Measurements from ENCODE around the gene SLC2A11.
"Not testable (repeated sequence)": the region's sequence is repeated elsewhere in the genome, so short reads cannot be mapped to it uniquely, and the experiment has no call there.

SLC2A11 gene

DNA sequence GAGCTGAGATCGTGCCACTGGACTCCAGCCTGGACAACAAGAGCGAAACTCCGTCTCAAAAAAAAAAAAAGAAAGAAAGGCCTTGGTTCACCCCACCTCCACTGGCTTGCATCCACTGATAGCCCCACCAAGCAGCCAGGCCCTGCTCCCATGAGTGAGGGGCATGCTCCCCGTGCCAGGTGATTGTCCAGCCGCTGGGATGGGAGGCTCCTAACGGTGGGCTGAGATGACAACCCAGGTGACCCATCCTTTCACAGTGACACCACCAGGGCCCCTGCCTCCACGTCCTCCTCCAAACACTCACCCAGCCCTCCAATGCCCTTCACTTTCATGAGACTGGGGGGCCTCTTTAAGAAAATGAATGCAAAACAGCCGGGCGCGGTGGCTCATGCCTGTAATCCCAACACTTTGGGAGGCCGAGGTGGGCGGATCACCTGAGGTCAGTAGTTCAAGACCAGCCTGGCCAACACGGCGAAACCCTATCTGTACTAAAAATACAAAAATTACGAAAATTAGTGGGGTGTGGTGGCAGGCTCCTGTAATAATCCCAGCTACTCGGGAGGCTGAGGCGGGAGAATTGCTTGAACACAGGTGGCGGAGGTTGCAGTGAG, 10.3 kb upstream of the SLC2A11 start:
- DNase-seq (ENCODE audit: low read depth, low spot score) = no peak

DNA sequence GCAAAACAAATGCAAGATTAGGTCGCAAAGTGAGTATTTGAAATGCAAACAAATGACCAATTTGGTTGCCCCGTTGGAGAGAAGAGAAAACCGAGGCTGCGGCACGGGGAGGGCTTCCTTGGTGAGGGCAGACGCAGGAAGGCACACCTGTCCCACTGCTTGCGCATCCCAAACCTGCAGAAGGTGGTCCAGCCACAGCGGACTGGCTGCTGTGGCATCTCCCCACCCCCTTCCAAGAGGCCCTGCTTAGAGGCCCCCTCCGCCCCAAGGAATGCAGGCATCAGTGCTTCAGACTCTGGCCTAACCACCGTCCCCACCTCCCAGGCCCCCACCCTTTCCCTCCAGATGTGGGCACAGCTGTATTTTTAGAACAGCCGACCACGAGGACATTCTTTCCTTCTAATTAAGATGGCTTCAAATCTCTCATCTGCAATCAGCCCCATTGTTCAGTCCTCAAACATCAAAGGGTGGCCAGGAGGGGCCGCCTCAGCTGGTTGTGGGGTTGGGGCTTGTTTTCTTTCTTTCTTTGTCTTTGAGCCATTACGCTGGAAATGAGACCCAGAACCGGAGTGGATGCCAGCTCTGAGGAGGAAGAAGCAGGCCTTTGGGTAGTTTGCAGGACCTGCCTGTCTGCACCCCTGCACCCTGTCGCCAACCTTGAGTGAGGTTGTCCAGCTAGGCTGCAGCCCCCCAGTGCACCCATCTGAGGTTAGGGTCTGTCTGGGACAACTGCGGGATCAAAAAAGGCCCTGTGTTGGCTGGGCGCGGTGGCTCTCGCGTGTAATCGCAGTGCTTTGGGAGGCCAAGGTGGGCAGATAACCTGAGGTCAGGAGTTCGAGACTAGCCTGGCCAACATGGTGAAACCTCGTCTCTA, 9.4 kb upstream of the SLC2A11 start:
- DNase-seq (ENCODE audit: low read depth, low spot score) = no peak

DNA sequence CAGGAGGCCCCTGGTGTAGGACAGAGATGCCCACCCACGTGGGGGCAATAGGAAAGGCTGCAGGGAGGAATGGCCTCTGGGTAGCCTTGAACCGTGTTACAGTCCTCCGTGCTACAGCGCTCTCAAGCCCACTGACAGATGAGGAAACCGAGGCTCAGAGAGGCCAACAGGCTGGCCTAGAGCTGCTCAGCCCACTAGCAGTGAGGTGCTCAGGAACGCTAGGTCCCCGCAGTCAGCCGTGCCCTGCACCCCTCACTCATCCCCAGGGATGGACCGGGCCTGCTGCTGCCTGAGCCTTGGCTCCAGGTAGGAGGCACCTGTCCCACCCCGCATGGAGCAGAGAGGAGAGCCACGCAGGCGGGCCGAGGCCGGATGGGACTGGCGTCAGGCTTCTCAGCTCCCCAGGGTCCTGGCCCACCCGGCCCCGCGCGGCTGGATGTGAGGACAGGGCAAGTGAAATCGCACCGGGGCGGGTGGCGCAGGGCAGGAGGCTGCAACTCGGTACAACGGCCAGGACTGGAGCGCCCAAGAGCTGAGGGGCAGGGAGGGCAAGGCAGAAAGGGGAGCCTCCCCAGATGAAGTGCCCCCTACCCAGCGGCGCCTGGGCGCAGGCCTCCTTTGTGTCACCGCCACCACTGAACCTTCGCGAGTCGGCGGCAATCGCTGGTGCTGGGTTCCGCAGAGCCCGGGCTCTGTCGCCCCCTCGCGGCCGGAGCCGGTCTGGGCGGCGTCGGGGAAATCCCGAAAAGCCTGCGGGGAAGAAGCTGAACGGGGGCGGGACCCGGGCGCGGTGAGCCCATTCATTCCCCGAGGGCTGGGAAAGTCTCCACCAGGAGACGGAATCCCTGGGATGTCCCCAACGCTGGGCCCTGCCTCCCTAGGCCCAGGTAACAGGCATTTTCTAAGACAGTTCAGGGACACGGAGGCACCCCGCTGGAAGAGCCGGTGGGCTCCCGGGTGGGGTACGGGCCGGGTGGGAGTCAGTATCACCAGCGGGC, 8.4 kb upstream of the SLC2A11 start:
- peak; percentile 72 for DNase-seq (ENCODE audit: low read depth, low spot score)

DNA sequence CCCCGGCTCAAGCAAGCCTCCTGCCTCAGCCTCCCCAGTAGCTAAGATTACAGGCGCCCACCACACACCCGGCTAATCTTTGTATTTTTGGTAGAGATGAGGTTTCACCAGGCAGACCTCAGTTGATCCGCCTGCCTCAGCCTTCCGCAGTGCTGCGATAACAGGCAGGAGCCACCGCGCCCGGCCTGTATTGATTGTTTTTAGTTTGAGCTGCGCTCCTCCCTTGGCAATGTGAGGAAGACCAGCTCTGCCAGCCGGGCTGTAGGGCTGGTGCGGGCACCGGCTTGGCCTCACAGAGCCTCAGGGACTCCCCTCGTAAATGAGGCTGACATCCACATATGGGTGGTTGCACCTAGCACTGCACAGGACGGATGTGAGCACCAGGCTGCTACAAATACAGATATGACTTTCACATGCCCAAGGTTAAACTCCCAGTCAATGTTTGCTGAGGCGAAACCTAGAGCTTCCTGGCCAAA, 7.5 kb upstream of the SLC2A11 start:
- no peak for DNase-seq (ENCODE audit: low read depth, low spot score)

DNA sequence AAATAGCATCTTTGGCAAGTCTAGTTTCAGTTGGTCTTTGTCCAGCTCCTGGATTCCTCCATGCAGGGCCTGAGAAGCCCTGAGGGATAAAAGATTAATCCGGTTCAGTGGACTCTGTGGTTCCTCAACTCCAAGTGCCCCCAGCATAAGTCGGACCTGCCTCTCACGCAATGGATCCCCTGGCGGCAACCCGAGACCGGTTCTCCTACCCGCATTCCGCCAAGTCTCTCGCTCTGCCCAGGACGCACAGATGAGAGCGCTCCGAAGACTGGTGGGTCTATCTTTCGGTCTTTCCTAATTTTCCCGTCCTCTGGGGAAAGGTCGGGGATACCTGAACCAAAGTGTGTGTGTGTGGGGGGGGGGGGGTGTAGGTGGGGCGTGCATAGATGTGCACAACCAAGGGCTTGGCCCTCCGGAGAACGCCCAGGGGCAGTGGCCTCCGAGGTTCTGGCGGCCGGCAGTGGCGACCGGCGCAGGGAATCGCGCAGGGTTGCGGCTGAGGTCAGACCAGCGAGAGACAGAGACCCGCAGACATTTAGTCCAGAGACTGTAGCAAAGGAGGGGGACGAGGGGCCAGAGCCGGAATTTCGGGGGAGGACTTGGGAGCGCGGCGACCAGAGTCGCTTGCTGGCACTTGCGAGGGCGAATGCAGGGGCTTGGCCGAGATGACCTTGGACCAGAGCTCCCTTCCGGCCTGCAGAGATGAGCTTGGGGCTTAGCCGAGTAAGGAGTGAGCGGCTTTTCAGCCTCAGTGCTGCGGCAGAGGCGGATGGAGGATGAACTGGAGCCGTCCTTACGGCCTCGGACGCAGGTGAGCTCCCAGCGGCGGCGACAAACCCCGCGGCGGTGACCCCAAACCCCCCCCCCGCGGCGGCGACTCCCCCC, 712 bp upstream of the SLC2A11 start:
- no peak for DNase-seq (ENCODE audit: low read depth, low spot score)

DNA sequence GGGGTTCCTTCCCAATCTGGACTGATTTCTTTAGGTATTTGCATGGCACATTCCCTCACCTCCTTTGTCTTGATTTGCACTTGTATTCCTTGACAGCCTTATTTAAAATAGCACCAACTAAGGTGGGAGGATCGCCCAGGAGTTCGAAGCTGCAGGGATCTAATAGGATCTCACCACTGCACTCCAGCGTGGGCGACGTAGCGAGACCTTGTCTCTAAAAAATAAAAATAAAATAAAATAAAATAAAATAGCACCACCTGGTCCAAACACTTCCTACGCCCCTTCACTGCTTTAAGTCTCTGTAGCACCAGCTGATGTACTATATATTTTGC, 775 bp downstream of the SLC2A11 start:
- DNase-seq (ENCODE audit: low read depth, low spot score) = no peak

DNA sequence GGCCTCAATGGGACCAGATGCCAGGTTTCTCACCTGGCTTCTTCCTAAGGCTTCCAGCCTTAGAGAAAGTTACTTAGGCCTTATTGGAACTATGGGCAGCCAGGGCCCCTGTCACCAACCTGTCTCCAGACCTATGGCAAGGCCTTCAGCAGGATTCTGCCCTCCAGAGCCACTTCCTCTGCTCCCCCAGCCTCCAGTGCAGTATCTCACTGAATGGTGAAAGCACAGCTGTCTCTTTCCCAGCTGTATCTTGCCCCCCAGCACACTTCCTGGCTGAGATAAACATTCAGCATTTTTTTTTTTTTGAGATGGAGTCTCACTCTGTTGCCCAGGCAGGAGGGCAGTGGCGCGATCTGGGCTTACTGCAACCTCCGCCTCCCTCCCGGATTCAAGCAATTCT, 1.5 kb downstream of the SLC2A11 start:
- DNase-seq (ENCODE audit: low read depth, low spot score) = no peak

DNA sequence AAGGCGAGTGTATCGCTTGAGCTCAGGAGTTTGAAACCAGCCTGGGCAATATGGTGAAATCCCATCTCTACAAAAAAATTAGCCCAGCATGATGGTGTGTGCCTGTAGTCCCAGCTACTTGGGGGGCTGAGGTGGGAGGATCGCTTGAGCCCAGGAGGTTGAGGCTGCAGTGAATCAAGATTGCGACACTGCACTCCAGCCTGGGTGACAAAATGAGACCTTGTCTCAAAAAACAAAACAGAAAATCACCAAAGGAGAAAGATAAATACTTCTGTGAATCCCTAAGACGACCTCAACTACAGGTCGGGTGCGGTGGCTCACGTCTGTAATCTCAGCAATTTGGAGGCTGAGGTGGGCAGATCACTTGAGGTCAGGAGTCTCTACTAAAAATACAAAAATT, 2.5 kb downstream of the SLC2A11 start:
- not testable (repeated sequence) for DNase-seq (ENCODE audit: low read depth, low spot score)

DNA sequence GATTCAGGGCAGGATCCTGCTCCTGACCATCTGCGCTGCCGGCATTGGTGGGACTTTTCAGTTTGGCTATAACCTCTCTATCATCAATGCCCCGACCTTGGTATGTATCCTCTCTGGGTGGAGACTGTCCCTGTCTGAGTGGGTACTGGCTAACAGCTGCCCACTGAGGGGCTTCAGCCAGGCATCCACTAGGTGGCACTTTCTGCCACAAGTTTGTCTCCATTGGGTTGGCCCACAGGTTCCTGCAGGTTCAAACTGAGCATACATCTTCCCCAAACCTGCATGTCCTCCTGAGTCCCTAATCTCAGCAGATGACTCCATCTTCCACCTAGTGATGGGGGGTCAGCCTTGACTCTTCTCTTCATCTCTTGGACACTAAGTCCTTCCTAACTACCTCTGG, 4.4 kb downstream of the SLC2A11 start:
- DNase-seq (ENCODE audit: low read depth, low spot score) = no peak

DNA sequence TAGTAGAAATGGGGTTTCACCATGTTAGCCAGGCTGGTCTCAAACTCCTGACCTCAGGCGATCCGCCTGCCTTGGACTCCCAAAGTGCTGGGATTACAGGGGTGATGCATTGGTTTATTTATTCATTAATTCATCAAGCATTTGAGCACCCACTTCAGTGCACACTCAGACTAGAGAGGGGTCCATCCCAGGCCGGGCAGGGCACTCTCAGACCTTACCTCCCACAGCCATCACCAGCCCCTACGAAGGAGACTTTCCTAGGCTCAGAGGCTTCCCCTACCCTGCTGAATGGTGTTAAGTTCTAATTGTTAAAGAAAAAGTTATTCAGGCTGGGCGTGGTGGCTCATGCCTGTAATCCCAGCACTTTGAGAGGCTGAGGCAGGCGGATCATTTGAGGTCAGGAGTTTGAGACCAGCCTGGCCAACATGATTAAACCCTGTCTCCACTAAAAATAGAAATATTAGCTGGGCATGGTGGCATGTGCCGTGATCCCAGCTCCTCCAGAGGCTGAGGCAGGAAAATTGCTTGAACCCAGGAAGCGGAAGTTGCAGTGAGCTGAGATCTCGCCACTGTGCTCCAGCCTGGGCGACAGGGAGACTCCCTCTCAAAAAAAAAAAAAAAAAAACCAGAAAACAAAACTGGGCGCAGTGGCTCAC, 7.0 kb downstream of the SLC2A11 start:
- DNase-seq (ENCODE audit: low read depth, low spot score) = not testable (repeated sequence)

DNA sequence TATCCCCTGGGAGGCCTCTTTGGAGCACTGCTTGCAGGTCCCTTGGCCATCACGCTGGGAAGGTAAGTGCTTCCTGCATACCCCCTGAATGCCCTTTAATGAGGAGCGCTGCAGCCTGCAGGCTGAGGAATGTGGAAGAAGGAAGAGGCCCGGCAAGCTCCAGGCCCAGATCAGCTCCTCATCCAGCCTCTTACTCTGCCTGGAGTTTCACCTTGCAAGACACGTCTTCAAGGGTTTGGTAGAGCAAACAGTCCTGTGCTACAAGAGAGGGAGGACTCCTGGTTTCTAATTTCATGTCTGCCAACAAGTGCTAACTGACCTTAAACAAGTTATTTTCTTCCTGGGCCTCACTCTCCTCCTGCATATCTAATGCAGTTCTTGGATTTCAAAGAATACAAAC, 10.9 kb downstream of the SLC2A11 start:
- DNase-seq (ENCODE audit: low read depth, low spot score) = no peak

DNA sequence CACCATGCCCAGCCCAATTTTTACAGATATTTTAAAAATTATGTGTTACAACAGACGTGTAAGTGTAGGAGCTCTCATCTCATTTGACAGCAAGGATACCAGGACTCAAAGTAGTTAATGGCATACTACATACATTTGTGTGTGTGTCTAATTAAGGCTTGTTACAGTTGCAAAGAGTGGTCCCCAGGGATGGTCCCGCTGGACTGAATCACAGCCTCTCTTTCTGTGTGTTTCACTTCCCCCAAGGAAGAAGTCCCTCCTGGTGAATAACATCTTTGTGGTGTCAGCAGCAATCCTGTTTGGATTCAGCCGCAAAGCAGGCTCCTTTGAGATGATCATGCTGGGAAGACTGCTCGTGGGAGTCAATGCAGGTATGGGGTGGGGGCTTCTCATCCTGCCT, 17.2 kb downstream of the SLC2A11 start:
- DNase-seq (ENCODE audit: low read depth, low spot score) = no peak

DNA sequence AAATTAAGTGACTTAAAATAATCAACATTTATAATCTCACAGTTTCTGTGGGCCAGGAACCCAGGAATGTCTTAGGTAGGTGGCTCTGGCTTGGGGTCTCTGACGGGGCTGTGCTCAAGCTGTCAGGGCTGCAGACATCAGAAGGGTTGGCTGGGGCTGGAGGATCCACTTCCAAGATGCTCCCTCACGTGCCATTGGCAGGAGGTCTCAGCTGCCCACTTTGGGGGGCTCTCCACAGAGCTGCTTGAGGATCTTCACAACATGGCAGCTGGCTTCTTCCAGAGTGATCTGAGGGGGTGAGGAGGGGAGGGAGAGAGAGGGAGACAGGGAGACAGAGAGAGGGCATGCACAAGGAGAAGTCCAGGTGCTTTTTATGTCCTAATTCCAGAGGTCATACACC, 18.1 kb downstream of the SLC2A11 start:
- no peak for DNase-seq (ENCODE audit: low read depth, low spot score)

DNA sequence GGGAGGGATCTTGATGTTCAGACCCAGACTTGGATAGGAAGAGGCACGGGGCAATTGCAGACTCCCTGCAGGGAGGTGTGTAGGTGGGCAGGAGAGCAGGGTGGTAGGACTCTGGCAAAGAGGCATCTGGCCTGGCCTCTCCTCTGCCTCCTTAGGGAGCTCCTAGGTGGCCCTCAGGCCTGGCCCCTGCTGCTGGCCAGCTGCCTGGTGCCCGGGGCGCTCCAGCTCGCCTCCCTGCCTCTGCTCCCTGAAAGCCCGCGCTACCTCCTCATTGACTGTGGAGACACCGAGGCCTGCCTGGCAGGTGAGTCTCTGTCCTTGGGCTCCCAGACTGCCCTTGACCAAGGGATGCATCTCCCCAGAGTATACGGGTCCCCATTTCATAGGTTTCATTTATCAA, 19.9 kb downstream of the SLC2A11 start:
- DNase-seq (ENCODE audit: low read depth, low spot score) = no peak

DNA sequence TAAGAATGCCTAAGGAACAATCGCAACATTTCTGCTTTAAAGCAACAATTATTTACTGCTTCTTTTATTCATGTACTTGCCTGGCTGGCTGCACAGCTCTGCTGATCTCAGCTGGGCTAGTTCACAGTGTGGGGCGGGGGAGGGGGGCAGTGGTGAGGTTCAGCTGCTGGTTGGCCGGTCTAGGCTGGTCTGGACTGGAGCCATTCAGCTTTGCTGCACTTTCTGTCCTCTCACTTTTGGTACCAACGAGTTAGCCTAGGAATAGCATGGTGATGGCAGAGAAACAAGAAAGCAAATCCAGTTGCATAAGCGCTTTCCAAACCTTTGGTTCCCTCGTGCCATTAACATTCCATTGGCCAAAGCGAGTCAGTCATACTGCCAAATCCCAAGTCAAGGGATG, 20.5 kb downstream of the SLC2A11 start:
- no peak for DNase-seq (ENCODE audit: low read depth, low spot score)

DNA sequence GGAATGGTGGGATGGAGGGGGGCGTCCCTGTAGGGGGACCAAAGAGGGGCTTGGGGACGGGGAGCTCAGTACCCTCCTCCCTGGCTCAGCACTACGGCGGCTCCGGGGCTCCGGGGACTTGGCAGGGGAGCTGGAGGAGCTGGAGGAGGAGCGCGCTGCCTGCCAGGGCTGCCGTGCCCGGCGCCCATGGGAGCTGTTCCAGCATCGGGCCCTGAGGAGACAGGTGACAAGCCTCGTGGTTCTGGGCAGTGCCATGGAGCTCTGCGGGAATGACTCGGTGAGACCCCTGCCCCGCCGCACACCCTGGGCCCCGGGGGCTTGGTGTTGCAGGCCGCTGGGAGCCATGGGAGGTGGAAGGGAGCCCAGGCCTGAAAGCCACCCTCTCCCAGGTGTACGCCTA, 24.7 kb downstream of the SLC2A11 start:
- no peak for DNase-seq (ENCODE audit: low read depth, low spot score)

DNA sequence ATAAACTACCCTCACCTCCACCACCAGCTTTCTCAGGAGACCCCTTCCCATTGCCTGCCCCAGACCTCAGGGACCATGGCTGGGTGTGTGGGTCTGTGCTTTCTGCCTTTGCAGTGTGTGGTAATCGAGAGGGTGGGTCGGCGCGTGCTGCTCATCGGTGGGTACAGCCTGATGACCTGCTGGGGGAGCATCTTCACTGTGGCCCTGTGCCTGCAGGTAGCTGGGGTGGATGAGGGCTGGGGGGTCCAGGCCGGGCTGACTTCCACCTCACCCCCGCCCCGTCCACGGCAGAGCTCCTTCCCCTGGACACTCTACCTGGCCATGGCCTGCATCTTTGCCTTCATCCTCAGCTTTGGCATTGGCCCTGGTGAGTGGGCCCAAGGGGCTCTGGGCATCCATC, 26.0 kb downstream of the SLC2A11 start:
- no peak for DNase-seq (ENCODE audit: low read depth, low spot score)

DNA sequence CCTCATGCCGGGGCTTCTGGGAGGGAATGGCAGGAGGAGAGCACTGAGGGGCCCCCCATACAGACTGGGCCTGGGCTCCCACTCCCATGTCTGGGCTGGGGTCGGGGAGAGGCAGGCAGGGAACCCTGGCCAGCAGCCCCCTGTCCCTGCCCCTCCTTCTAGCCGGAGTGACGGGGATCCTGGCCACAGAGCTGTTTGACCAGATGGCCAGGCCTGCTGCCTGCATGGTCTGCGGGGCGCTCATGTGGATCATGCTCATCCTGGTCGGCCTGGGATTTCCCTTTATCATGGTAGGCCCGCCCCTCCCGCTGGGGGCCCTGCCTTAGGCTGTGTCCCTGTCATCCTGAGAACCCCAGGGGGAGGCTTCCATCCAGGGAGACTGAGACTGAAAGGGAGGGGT, 26.5 kb downstream of the SLC2A11 start:
- DNase-seq (ENCODE audit: low read depth, low spot score) = no peak

DNA sequence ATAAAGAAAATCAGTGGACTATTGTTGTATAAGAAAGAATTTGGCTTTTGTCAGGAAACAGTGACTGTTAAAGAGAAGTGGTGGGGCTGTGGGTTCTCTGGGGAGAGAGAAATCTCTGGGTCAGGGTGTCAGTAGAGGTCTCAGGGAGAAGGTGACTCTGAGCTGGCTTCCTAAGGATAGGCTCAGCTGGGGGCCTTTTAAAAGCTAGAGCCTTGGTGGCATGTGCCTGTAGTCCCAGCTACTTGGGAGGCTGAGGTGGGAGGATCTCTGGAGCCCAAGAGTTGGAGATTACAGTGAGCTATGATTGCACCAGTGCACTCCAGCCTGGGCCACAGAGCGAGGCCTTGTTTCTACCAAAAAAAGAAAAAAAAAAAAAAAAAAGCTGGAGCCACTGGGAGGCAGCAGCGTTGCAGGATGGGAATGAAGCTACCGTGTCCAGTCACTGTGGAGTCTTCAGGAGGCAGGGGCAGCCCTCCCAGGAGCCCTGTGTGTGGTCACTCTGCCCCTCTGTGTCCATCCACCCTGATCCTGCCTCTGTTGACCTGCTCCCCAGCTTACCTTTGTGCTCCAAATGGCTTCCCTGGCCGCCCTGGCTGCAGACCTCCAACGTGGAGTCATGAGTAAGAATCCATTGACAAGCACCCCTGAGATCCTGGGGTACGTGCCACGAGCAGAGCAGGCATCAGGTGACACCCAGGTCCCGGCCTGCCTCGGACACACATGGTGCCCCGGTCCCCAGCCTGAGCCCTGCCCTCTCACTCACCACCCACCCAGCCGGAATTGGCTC, 31.1 kb downstream of the SLC2A11 start:
- DNase-seq (ENCODE audit: low read depth, low spot score) = no peak

DNA sequence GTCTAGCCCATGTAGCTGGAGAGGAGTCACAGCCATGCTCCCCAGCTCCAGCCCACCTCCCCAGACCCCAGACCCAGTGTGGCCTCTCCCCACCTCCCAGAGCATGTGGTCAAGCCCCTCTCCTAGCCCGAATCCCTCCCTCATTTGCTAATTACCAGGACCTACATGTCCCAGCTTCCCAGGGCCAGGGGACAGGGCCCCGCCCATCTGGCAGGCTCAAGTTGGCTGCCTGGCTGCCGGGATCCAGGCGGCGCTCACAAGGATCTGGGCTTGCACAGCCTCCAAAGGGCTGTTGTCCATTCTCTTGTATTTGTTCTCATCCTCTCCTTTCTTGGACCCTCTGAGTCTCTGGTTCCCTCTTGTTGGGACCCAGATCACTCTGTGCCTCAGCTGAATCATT, 31.9 kb downstream of the SLC2A11 start:
- no peak for DNase-seq (ENCODE audit: low read depth, low spot score)

All from activated naive CD8-positive, alpha-beta T cell treated with anti-CD3 and anti-CD28 coated beads, Interleukin-2, amount 50 U/mL, for 16 hours (primary cell).